ENCODE measurements around the gene MSX1.
A peak's percentile ranks its signal among the peaks of the same experiment; 100 is the strongest.

Gene MSX1

DNA sequence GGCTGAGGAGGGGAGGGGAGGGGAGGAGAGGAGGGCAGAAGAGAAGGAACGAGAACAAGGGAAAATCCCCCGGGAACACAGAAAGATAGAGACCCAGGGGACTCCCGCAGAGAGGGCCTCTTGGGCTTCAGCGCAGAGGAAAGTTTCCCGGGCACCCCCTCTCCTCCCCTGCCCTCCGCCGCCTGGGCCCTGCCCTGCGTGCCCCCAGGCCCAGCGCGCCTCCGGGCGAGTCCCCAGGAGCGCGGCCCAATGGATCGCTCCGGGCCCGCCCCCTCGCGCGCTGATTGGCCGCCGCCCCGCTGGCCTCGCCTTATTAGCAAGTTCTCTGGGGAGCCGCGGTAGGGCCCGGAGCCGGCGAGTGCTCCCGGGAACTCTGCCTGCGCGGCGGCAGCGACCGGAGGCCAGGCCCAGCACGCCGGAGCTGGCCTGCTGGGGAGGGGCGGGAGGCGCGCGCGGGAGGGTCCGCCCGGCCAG lies at the start of gene MSX1:
Gene MSX1 (plus strand): TSS at position 341 of the 474 bp plus-strand sequence. CDS start 235 bp downstream, outside the sequence.
- no peak for TF ChIP-seq CTCF (conservative IDR thresholded peaks at IDR 0.05; ENCODE audit: low read depth, low read length)
- H3K4me3 ChIP-seq (ENCODE audit: low read length): peak within 1 kb of the TSS; percentile 51
- DNase-seq (ENCODE audit: low read depth): peak; percentile 21

- no peak overlapping the region for H3K4me3 ChIP-seq (ENCODE audit: low read length)
- no peak for DNase-seq (ENCODE audit: low read depth)
- TF ChIP-seq CTCF (conservative IDR thresholded peaks at IDR 0.05; ENCODE audit: low read depth, low read length): no peak
Measured at GRCh38 chr4:4810092-4810774, 49.2 kb upstream of the MSX1 start.

GRCh38 chr4:4810778-4811177 lies 48.7 kb upstream of the MSX1 start:
- TF ChIP-seq CTCF (conservative IDR thresholded peaks at IDR 0.05; ENCODE audit: low read depth, low read length): no peak
- H3K4me3 ChIP-seq (ENCODE audit: low read length): no peak overlapping the region
- DNase-seq (ENCODE audit: low read depth): no peak

- no peak overlapping the region for H3K4me3 ChIP-seq (ENCODE audit: low read length)
- DNase-seq (ENCODE audit: low read depth): no peak
- TF ChIP-seq CTCF (conservative IDR thresholded peaks at IDR 0.05; ENCODE audit: low read depth, low read length): no peak
Measured at GRCh38 chr4:4812145-4812794, 47.2 kb upstream of the MSX1 start.

GRCh38 chr4:4818415-4819212 lies 40.9 kb upstream of the MSX1 start:
- no peak for TF ChIP-seq CTCF (conservative IDR thresholded peaks at IDR 0.05; ENCODE audit: low read depth, low read length)
- DNase-seq (ENCODE audit: low read depth): no peak
- H3K4me3 ChIP-seq (ENCODE audit: low read length): no peak overlapping the region

DNA sequence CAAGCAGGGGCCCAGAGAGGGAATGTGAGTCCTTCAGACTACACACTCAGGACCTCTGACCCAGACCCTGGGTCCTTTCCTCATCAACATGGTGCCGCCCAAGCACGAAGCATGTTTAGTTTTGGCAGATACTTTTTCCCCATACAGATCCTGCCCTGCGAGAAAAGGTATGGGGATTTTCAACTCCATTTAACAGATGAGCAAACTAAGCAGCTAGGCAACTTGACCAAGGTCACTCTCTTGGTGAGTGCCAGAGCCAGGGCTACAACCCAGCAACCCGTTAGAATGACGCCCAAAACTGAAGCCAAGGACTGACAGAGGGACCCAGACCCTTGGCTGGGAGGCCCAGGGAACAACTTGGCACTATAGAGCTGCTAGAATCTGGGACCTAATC lies 40.3 kb upstream of the MSX1 start:
- DNase-seq (ENCODE audit: low read depth): no peak
- no peak for TF ChIP-seq CTCF (conservative IDR thresholded peaks at IDR 0.05; ENCODE audit: low read depth, low read length)
- H3K4me3 ChIP-seq (ENCODE audit: low read length): no peak overlapping the region

All from retinal pigment epithelial cell (primary cell).